MM.1S (cell line): ENCODE measurements around the gene MPPED1.

ENCODE experiments used
- DNase-seq: peaks from one replicate; pipeline ENCODE4 v3.0.0-alpha.2; 2015
- H2AFZ ChIP-seq: fragments of 300-600 bp; sonication (generic); 2 replicates; pipeline ENCODE4 v1.6.0; 2016; ENCODE audit warnings: antibody characterized with exemption, low read length
- H3F3A ChIP-seq: fragments of 300-600 bp; sonication (generic); 2 replicates; pipeline ENCODE4 v1.6.1; 2016; ENCODE audit warnings: mild to moderate bottlenecking, antibody characterized with exemption, low read length, moderate library complexity, mixed read lengths; ENCODE audit not compliant: insufficient read depth
- H3K27ac ChIP-seq: fragments of 300-600 bp; sonication (generic); 2 replicates; pipeline ENCODE4 v1.5.1; 2016; ENCODE audit warnings: mild to moderate bottlenecking, low read length
- H3K27me3 ChIP-seq: fragments of 300-600 bp; sonication (generic); replicated peaks from 2 replicates; pipeline ENCODE4 v1.6.0; 2016; ENCODE audit warnings: low read length; ENCODE audit not compliant: insufficient read depth
- H3K36me3 ChIP-seq: fragments of 300-600 bp; sonication (generic); replicated peaks from 2 replicates; pipeline ENCODE4 v1.6.1; 2016; ENCODE audit warnings: mild to moderate bottlenecking, low read length, mixed read lengths; ENCODE audit not compliant: insufficient read depth
- H3K4me1 ChIP-seq: fragments of 300-600 bp; sonication (generic); 2 replicates; pipeline ENCODE4 v1.6.1; 2016; ENCODE audit warnings: low read length, mixed read lengths
- H3K4me2 ChIP-seq: fragments of 300-600 bp; sonication (generic); 2 replicates; pipeline ENCODE4 v1.6.0; 2016; ENCODE audit warnings: low read depth, low read length
- H3K4me3 ChIP-seq: fragments of 300-600 bp; sonication (generic); 2 replicates; pipeline ENCODE4 v1.5.1; 2016; ENCODE audit warnings: low read length, mixed read lengths
- H3K79me2 ChIP-seq: fragments of 300-600 bp; sonication (generic); 2 replicates; pipeline ENCODE4 v1.6.1; 2016; ENCODE audit warnings: mixed run types, low read length, mixed read lengths
- H3K9ac ChIP-seq: fragments of 300-600 bp; sonication (generic); 2 replicates; pipeline ENCODE4 v1.6.1; 2016; ENCODE audit warnings: low read length, mixed read lengths
- H3K9me2 ChIP-seq: fragments of 300-600 bp; sonication (generic); replicated peaks from 2 replicates; pipeline ENCODE4 v1.6.1; 2016; ENCODE audit warnings: mild to moderate bottlenecking, low read length, mixed read lengths; ENCODE audit not compliant: insufficient read depth
- H3K9me3 ChIP-seq: fragments of 300-600 bp; sonication (generic); replicated peaks from 2 replicates; pipeline ENCODE4 v1.6.1; 2016; ENCODE audit warnings: mild to moderate bottlenecking, low read length, mixed read lengths; ENCODE audit not compliant: insufficient read depth
- H4K20me1 ChIP-seq: fragments of 300-600 bp; sonication (generic); 2 replicates; pipeline ENCODE4 v1.6.1; 2016; ENCODE audit warnings: mild to moderate bottlenecking, low read length, moderate library complexity, mixed read lengths; ENCODE audit not compliant: insufficient read depth
- EZH2 ChIP-seq: fragments of 300-600 bp; sonication (generic); optimal IDR thresholded peaks from 2 replicates; pipeline ENCODE3; 2017; ENCODE audit warnings: low read depth, mild to moderate bottlenecking, antibody characterized with exemption, low read length, mixed read lengths
- EZH2phosphoT487 ChIP-seq: fragments of 300-600 bp; sonication (generic); IDR thresholded peaks from 2 replicates; pipeline ENCODE4 v1.6.1; 2018; ENCODE audit warnings: antibody characterized with exemption, low read length
- TF ChIP-seq, protein P1 (sequence below): fragments of 300-600 bp; sonication (generic); IDR thresholded peaks from 2 replicates; pipeline ENCODE4 v1.5.1; 2016; ENCODE audit warnings: antibody characterized with exemption, low read length, mixed read lengths

MPPED1 gene

GRCh38 chr22:43473031-43473430, 61.2 kb downstream of the MPPED1 start:
- H2AFZ ChIP-seq: no peak overlapping the region
- no peaks in the 10 kb centered on the region for H4K20me1 ChIP-seq
- H3K9me2 ChIP-seq: no peaks in the 10 kb centered on the region
- H3K9me3 ChIP-seq: no peaks in the 10 kb centered on the region
- no peak for DNase-seq
- H3K36me3 ChIP-seq: no peaks in the 10 kb centered on the region
- no peaks in the 10 kb centered on the region for H3K4me1 ChIP-seq
- no peaks in the 10 kb centered on the region for H3F3A ChIP-seq
- H3K4me3 ChIP-seq: no peak overlapping the region
- no peak overlapping the region for H3K9ac ChIP-seq
- no peak overlapping the region for H3K27ac ChIP-seq
- H3K27me3 ChIP-seq: peaks cover 63% of the 10 kb centered on the region
- no peak overlapping the region for H3K4me2 ChIP-seq
- no peaks in the 10 kb centered on the region for H3K79me2 ChIP-seq
- TF ChIP-seq EZH2 (no peak), EZH2phosphoT487 (no peak)
- TF ChIP-seq, protein P1, sequence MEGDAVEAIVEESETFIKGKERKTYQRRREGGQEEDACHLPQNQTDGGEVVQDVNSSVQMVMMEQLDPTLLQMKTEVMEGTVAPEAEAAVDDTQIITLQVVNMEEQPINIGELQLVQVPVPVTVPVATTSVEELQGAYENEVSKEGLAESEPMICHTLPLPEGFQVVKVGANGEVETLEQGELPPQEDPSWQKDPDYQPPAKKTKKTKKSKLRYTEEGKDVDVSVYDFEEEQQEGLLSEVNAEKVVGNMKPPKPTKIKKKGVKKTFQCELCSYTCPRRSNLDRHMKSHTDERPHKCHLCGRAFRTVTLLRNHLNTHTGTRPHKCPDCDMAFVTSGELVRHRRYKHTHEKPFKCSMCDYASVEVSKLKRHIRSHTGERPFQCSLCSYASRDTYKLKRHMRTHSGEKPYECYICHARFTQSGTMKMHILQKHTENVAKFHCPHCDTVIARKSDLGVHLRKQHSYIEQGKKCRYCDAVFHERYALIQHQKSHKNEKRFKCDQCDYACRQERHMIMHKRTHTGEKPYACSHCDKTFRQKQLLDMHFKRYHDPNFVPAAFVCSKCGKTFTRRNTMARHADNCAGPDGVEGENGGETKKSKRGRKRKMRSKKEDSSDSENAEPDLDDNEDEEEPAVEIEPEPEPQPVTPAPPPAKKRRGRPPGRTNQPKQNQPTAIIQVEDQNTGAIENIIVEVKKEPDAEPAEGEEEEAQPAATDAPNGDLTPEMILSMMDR: no peak

GRCh38 chr22:43473441-43473840, 61.6 kb downstream of the MPPED1 start:
- Histone ChIP-seq H3K4me3 (no peak overlapping the region), H3K9me3 (no peaks in the 10 kb centered on the region), H3F3A (no peaks in the 10 kb centered on the region), H3K4me2 (no peak overlapping the region), H3K4me1 (no peaks in the 10 kb centered on the region), H4K20me1 (no peaks in the 10 kb centered on the region), H3K79me2 (no peaks in the 10 kb centered on the region), H3K9ac (no peak overlapping the region), H3K27me3 (peaks cover 59% of the 10 kb centered on the region), H3K36me3 (no peaks in the 10 kb centered on the region), H3K27ac (no peak overlapping the region), H3K9me2 (no peaks in the 10 kb centered on the region), H2AFZ (no peak overlapping the region)
- DNase-seq: no peak
- TF ChIP-seq EZH2 (no peak), EZH2phosphoT487 (no peak)
- TF ChIP-seq, protein P1: no peak

DNA sequence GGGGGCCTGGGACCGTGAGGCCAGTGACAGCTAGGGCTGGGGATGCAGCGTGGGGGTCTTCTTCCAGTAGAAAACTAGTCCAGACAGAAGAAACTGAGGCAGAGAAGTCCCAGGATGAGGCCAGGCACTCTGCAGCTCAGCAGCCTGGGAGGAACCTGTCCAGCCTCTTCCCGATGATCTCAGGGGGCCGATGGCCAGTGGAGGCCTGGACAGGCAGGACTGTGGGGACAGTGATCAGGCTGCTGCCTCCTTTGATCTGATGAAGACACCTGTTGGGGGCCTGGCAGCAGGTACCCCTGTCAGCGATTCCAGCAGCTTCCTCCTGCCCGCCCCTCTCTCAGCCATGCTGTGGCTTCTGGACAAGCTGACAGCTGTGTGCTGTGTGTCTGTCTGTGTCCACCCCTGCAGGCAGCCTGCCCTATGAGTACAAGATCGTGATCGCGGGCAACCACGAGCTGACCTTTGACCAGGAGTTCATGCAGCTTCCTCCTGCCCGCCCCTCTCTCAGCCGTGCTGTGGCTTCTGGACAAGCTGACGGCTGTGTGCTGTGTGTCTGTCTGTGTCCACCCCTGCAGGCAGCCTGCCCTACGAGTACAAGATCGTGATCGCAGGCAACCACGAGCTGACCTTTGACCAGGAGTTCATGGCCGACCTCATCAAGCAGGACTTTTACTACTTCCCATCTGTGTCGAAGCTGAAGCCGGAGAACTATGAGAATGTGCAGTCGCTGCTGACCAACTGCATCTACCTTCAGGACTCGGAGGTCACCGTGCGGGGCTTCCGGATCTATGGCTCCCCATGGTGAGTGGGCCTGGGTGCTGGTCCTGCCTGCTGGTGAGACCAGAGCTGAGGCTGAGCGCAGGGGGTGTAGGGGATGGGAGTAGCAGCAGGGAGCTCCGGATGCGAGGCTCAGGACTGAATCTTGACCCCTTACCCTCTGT, 62.6 kb downstream of the MPPED1 start:
- H3K4me2 ChIP-seq: no peak overlapping the region
- no peaks in the 10 kb centered on the region for H3F3A ChIP-seq

More for the DNA sequence above, 62.6 kb downstream of the MPPED1 start:
- no peaks in the 10 kb centered on the region for H3K9me3 ChIP-seq
- H3K27me3 ChIP-seq: peaks cover 49% of the 10 kb centered on the region
- no peak overlapping the region for H3K4me3 ChIP-seq
- no peaks in the 10 kb centered on the region for H3K9me2 ChIP-seq
- no peaks in the 10 kb centered on the region for H4K20me1 ChIP-seq
- no peaks in the 10 kb centered on the region for H3K36me3 ChIP-seq
- H3K79me2 ChIP-seq: no peaks in the 10 kb centered on the region
- TF ChIP-seq, protein P1: no peak
- TF ChIP-seq EZH2 (no peak), EZH2phosphoT487 (no peak)
- no peaks in the 10 kb centered on the region for H3K4me1 ChIP-seq
- H3K27ac ChIP-seq: no peak overlapping the region
- no peak overlapping the region for H2AFZ ChIP-seq
- H3K9ac ChIP-seq: no peak overlapping the region
- no peak for DNase-seq
